ENCODE measurements around the gene ZNF426.

DNA sequence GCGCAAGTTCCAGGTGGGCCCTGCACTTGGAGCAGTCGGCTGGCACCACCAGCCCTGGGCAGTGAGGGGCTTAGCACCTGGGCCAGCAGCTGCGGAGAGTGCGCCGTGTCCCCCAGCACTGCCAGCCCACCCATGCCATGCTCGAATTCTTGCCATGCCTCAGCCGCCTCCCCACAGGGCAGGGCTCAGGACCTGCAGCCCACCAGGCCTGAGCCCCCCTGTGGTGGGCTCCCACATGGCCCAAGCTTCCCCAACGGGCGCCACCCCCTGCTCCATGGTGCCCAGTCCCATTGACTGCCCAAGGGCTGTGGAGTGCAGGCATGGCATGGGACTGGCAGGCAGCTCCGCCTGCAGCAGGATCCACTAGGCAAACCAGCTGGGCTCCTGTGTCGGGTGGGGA is 9.4 kb upstream of the ZNF426 start:
- TF ChIP-seq SUZ12 (IDR thresholded peaks at IDR 0.05; ENCODE audit: extremely low read depth, insufficient read depth, insufficient read length) (no peak), ZNF274 (IDR thresholded peaks at IDR 0.05; ENCODE audit: low read depth, low read length) (no peak)

Measured in NT2/D1 (cell line).